NK-92 (cell line): Measurements from ENCODE around the gene RNF145.

ENCODE experiments used
- DNase-seq: peaks from one replicate; lab custom pipeline; 2025; ENCODE audit not compliant: unreplicated experiment; lab: John Stamatoyannopoulos, UW

Gene RNF145

GRCh38 chr5:159220206-159220605 lies 10.9 kb upstream of the RNF145 start:
- no peak for DNase-seq

- no peak for DNase-seq
Observed at GRCh38 chr5:159218595-159219023, 9.3 kb upstream of the RNF145 start.

GRCh38 chr5:159217236-159217635 lies 7.9 kb upstream of the RNF145 start:
- DNase-seq = no peak

GRCh38 chr5:159216454-159216853 lies 7.1 kb upstream of the RNF145 start:
- no peak for DNase-seq

- no peak for DNase-seq
Observed at GRCh38 chr5:159215886-159216285, 6.5 kb upstream of the RNF145 start.

GRCh38 chr5:159214486-159215271 lies 5.3 kb upstream of the RNF145 start:
- DNase-seq = no peak

GRCh38 chr5:159212657-159213462 lies 3.5 kb upstream of the RNF145 start:
- no peak for DNase-seq

- DNase-seq = no peak
Observed at GRCh38 chr5:159211729-159212174, 2.4 kb upstream of the RNF145 start.

- no peak for DNase-seq
Observed at GRCh38 chr5:159210846-159211245, 1.5 kb upstream of the RNF145 start.

GRCh38 chr5:159210210-159210661 lies 883 bp upstream of the RNF145 start:
- DNase-seq = no peak

- DNase-seq = no peak
Observed at GRCh38 chr5:159208514-159209437, 577 bp downstream of the RNF145 start.

GRCh38 chr5:159207686-159208513 lies 1.5 kb downstream of the RNF145 start:
- no peak for DNase-seq

- DNase-seq = no peak
Observed at GRCh38 chr5:159207222-159207685, 2.1 kb downstream of the RNF145 start.

- no peak for DNase-seq
Observed at GRCh38 chr5:159206818-159207217, 2.5 kb downstream of the RNF145 start.

- DNase-seq = no peak
Observed at GRCh38 chr5:159206368-159206767, 3.0 kb downstream of the RNF145 start.

GRCh38 chr5:159203351-159203750 lies 6.0 kb downstream of the RNF145 start:
- no peak for DNase-seq

- DNase-seq = no peak
Observed at GRCh38 chr5:159202151-159202550, 7.2 kb downstream of the RNF145 start.

GRCh38 chr5:159199780-159200179 lies 9.6 kb downstream of the RNF145 start:
- DNase-seq = no peak

- no peak for DNase-seq
Observed at GRCh38 chr5:159199225-159199624, 10.1 kb downstream of the RNF145 start.
